Chondrocyte (in vitro differentiated cells): ENCODE results near the gene APOBEC2. TPM values are rescaled to one million over a fixed set of nuclear protein-coding genes. Genes with fewer than 3 reads are reported as not detected.

Source experiments
- DNase-seq: peaks from one replicate; pipeline ENCODE4 v3.0.0; 2021; ENCODE audit warnings: mixed read lengths, low spot score
- H3K27ac Mint-ChIP-seq: one replicate; pipeline ENCODE4 v1.8.0; 2021; ENCODE audit warnings: mild to moderate bottlenecking, moderate library complexity, mixed read lengths; ENCODE audit not compliant: unreplicated experiment
- H3K27me3 Mint-ChIP-seq: 2 replicates; pipeline ENCODE4 v1.8.0; 2021; ENCODE audit warnings: low read depth, mixed read lengths
- H3K36me3 Mint-ChIP-seq: 2 replicates; pipeline ENCODE4 v1.8.0; 2021; ENCODE audit warnings: low read depth, mixed read lengths
- H3K4me1 Mint-ChIP-seq: 2 replicates; pipeline ENCODE4 v1.8.0; 2021; ENCODE audit warnings: low read depth, mild to moderate bottlenecking, mixed read lengths
- H3K4me3 Mint-ChIP-seq: one replicate; pipeline ENCODE4 v1.8.0; 2021; ENCODE audit warnings: mild to moderate bottlenecking, moderate library complexity, mixed read lengths; ENCODE audit not compliant: unreplicated experiment
- H3K9me3 Mint-ChIP-seq: 2 replicates; pipeline ENCODE4 v1.8.0; 2021; ENCODE audit warnings: low read depth, mixed read lengths
- CTCF ChIP-seq: fragments of 200-600 bp; sonication (generic); IDR thresholded peaks from 2 replicates; pipeline ENCODE4 v1.5.0; 2021; ENCODE audit warnings: antibody characterized with exemption, mild to moderate bottlenecking, moderate library complexity
- total RNA-seq: library from RNA; stranded (reverse); gene quantifications from 3 replicates; pipeline ENCODE4 v1.2.1, GENCODE V29; 2021

APOBEC2 gene
- total RNA-seq, 1 donor from 2014 or later, result not detected

- H3K36me3 Mint-ChIP-seq, result peaks cover 14% of the 10 kb centered on the region
- no peak for DNase-seq
- H3K27me3 Mint-ChIP-seq, result no peaks in the 10 kb centered on the region
- H3K27ac Mint-ChIP-seq, result no peak overlapping the region
- no peaks in the 10 kb centered on the region for H3K9me3 Mint-ChIP-seq
- TF ChIP-seq CTCF, result no peak
- H3K4me1 Mint-ChIP-seq, result peaks cover 27% of the 10 kb centered on the region
- no peak overlapping the region for H3K4me3 Mint-ChIP-seq
Measured at GRCh38 chr6:41079080-41079479, 26.1 kb downstream of the APOBEC2 start.

- H3K4me3 Mint-ChIP-seq, result no peak overlapping the region
- H3K4me1 Mint-ChIP-seq, result peaks cover 11% of the 10 kb centered on the region
- H3K36me3 Mint-ChIP-seq, result peaks cover 18% of the 10 kb centered on the region
- H3K9me3 Mint-ChIP-seq, result no peaks in the 10 kb centered on the region
- no peak for DNase-seq
- no peak overlapping the region for H3K27ac Mint-ChIP-seq
- H3K27me3 Mint-ChIP-seq, result no peaks in the 10 kb centered on the region
- no peak for TF ChIP-seq CTCF
Measured at GRCh38 chr6:41080621-41081020, 27.6 kb downstream of the APOBEC2 start.

GRCh38 chr6:41083072-41083471 lies 30.1 kb downstream of the APOBEC2 start:
- Mint-ChIP-seq H3K4me3 (no peak overlapping the region), H3K36me3 (peaks cover 21% of the 10 kb centered on the region), H3K9me3 (no peaks in the 10 kb centered on the region), H3K27ac (no peak overlapping the region), H3K27me3 (no peaks in the 10 kb centered on the region), H3K4me1 (no peaks in the 10 kb centered on the region)
- no peak for TF ChIP-seq CTCF
- DNase-seq, result no peak

- peaks cover 27% of the 10 kb centered on the region for H3K36me3 Mint-ChIP-seq
Measured at GRCh38 chr6:41085182-41085581, 32.2 kb downstream of the APOBEC2 start.

GRCh38 chr6:41088451-41088850 lies 35.4 kb downstream of the APOBEC2 start:
- H3K4me3 Mint-ChIP-seq, result no peak overlapping the region
- no peak for DNase-seq

More at GRCh38 chr6:41085182-41085581, 32.2 kb downstream of the APOBEC2 start:
- Mint-ChIP-seq H3K4me3 (no peak overlapping the region), H3K9me3 (no peaks in the 10 kb centered on the region), H3K27me3 (no peaks in the 10 kb centered on the region), H3K4me1 (peaks cover 2% of the 10 kb centered on the region), H3K27ac (no peak overlapping the region)
- DNase-seq, result no peak
- no peak for TF ChIP-seq CTCF

More at GRCh38 chr6:41088451-41088850, 35.4 kb downstream of the APOBEC2 start:
- Mint-ChIP-seq H3K36me3 (peaks cover 36% of the 10 kb centered on the region), H3K4me1 (peaks cover 7% of the 10 kb centered on the region), H3K9me3 (no peaks in the 10 kb centered on the region), H3K27ac (no peak overlapping the region), H3K27me3 (no peaks in the 10 kb centered on the region)
- TF ChIP-seq CTCF, result no peak
